HepG2 (cell line): ENCODE data around the gene CGNL1. TPM values are rescaled to one million over a fixed set of nuclear protein-coding genes. Genes with fewer than 3 reads are reported as not detected.

Experiments used
- ATAC-seq: fragments of 200-7000 bp; cut with Tn5 transposase; 3 replicates; pipeline ENCODE4 v1.9.1; 2020; ENCODE audit warnings: mild to moderate bottlenecking, moderate library complexity
- BruUV-seq: library from RNA; stranded (reverse); fragments of 400-500 nt; replicated peaks from 2 replicates; lab custom pipeline; 2021; lab: Mats Ljungman, UMichigan
- CTCF ChIA-PET: fragments of 300-600 bp; formaldehyde crosslinking; extraction: SDS; loops from one replicate; lab custom pipeline; 2021; ENCODE audit warnings: low total read pairs, inconsistent platforms, low intra/inter-chr PET ratio; lab: Yijun Ruan, JAX
- POLR2A ChIA-PET: fragments of 350-600 bp; sonication (Branson Sonifier 250); formaldehyde crosslinking; loops from one replicate; lab custom pipeline; 2020; ENCODE audit warnings: antibody characterized with exemption, inconsistent platforms; lab: Yijun Ruan, JAX
- DNase-seq: peaks from one replicate; pipeline ENCODE4 v3.0.0-alpha.2; 2015; ENCODE audit warnings: low spot score
- FAIRE-seq: peaks from 3 replicates; lab custom pipeline; 2011; peaks lifted over from hg19 to GRCh38; lab: Jason Lieb, UNC
- H2AFZ ChIP-seq: one replicate; pipeline ENCODE4 v1.6.1; 2011; ENCODE audit warnings: low read length, inconsistent platforms
- H3K27ac ChIP-seq: fragments of 300-600 bp; 3 replicates; pipeline ENCODE4 v1.8.0; 2011; ENCODE audit warnings: mixed run types, mild to moderate bottlenecking, mixed read lengths, low read length, inconsistent platforms; ENCODE audit not compliant: insufficient read depth; ENCODE audit errors: extremely low read length
- H3K27me3 ChIP-seq, 2 experiments: fragments of 200-600 bp in 1 of 2; 2 replicates in 1 of 2; 3 replicates in 1 of 2; pipeline versions ENCODE4 v1.6.0 to v1.8.0; 2011; ENCODE audit warnings: low read length in 2 of 2, mild to moderate bottlenecking in 2 of 2, moderate library complexity in 2 of 2, inconsistent platforms in 1 of 2; ENCODE audit not compliant: insufficient read depth in 2 of 2, control insufficient read depth in 1 of 2
- H3K36me3 ChIP-seq, 2 experiments: fragments of 200-600 bp in 1 of 2; replicated peaks in 1 of 2; 2 replicates in 1 of 2; 3 replicates in 1 of 2; pipeline versions ENCODE4 v1.5.1 to v1.8.0; 2011; ENCODE audit warnings: low read length in 2 of 2, inconsistent platforms in 1 of 2; ENCODE audit not compliant: insufficient read depth in 2 of 2, control insufficient read depth in 1 of 2
- H3K4me1 ChIP-seq: 2 replicates; pipeline ENCODE4 v1.5.1; 2012; ENCODE audit warnings: low read length, inconsistent platforms; ENCODE audit not compliant: insufficient read depth
- H3K4me2 ChIP-seq: 2 replicates; pipeline ENCODE4 v1.6.0; 2011; ENCODE audit warnings: low read depth, low read length, inconsistent platforms
- H3K4me3 ChIP-seq, 3 experiments: fragments of 200-600 bp in 1 of 3; sonication (generic), shearing (Covaris generic) in 1 of 3; replicated peaks in 1 of 3; 2 replicates each; pipeline ENCODE4 v1.5.1; 2011 to 2016; ENCODE audit warnings: low read length in 3 of 3, inconsistent platforms in 2 of 3, low read depth in 2 of 3, mild to moderate bottlenecking in 2 of 3, control low read depth in 1 of 3, mixed read lengths in 1 of 3; ENCODE audit not compliant: insufficient read depth in 1 of 3
- H3K79me2 ChIP-seq: one replicate; pipeline ENCODE4 v1.6.1; 2011; ENCODE audit warnings: low read length, inconsistent platforms; ENCODE audit not compliant: insufficient read depth
- H3K9ac ChIP-seq: 2 replicates; pipeline ENCODE4 v1.6.0; 2011; ENCODE audit warnings: mild to moderate bottlenecking, low read depth, low read length, inconsistent platforms; ENCODE audit not compliant: insufficient read depth
- H3K9me3 ChIP-seq: 2 replicates; pipeline ENCODE4 v1.5.1; 2012; ENCODE audit warnings: mild to moderate bottlenecking, low read length
- H4K20me1 ChIP-seq: 2 replicates; pipeline ENCODE4 v1.6.0; 2011; ENCODE audit warnings: inconsistent platforms, mild to moderate bottlenecking, low read length, moderate library complexity; ENCODE audit not compliant: insufficient read depth
- ATF7-NPFF ChIP-seq: sonication (generic); formaldehyde crosslinking; IDR thresholded peaks from 2 replicates; pipeline ENCODE4 v1.8.1; 2023; ENCODE audit warnings: mild to moderate bottlenecking, low read depth, missing genetic modification reagents, moderate library complexity
- CHD2 ChIP-seq: IDR thresholded peaks from 2 replicates; pipeline ENCODE4 v1.6.1; 2011; ENCODE audit warnings: low read depth, low read length, improper control_type of control experiment
- E2F5 ChIP-seq: sonication (generic); formaldehyde crosslinking; conservative IDR thresholded peaks from 2 replicates; pipeline ENCODE4 v1.4.0; 2020; ENCODE audit warnings: missing genetic modification reagents
- HNRNPUL1 ChIP-seq: fragments of 200-400 bp; formaldehyde crosslinking; IDR thresholded peaks from 2 replicates; pipeline ENCODE4 v1.6.1; 2017; ENCODE audit warnings: low read depth, mild to moderate bottlenecking, low read length, moderate library complexity
- MBD4 ChIP-seq: IDR thresholded peaks from 2 replicates; pipeline ENCODE4 v1.6.1; 2012; ENCODE audit warnings: low read length, inconsistent platforms, borderline replicate concordance
- MED1 ChIP-seq: sonication (generic); formaldehyde crosslinking; IDR thresholded peaks from 2 replicates; pipeline ENCODE4 v1.4.0; 2020; ENCODE audit warnings: missing genetic modification reagents
- MLLT10 ChIP-seq: sonication (generic); formaldehyde crosslinking; IDR thresholded peaks from 2 replicates; pipeline ENCODE4 v1.4.0; 2020; ENCODE audit warnings: missing genetic modification reagents
- POLR2A ChIP-seq, 2 experiments: IDR thresholded peaks; 2 replicates each; pipeline ENCODE4 v1.6.1; 2011; ENCODE audit warnings: low read depth in 2 of 2, low read length in 2 of 2, mild to moderate bottlenecking in 1 of 2, moderate library complexity in 1 of 2; ENCODE audit not compliant: insufficient read depth in 1 of 2
- SAP130 ChIP-seq: IDR thresholded peaks from 2 replicates; pipeline ENCODE4 v1.6.1; 2016; ENCODE audit warnings: low read depth
- SKIL ChIP-seq: sonication (generic); formaldehyde crosslinking; IDR thresholded peaks from 2 replicates; pipeline ENCODE4 v1.8.0; 2022; ENCODE audit warnings: missing genetic modification reagents, mild to moderate bottlenecking, moderate library complexity, borderline replicate concordance
- TAF15 ChIP-seq: fragments of 200-400 bp; formaldehyde crosslinking; IDR thresholded peaks from one replicate; pipeline ENCODE4 v1.6.1; 2018; ENCODE audit warnings: mild to moderate bottlenecking, low read depth, low read length; ENCODE audit not compliant: poor library complexity, severe bottlenecking
- YY1 ChIP-seq: IDR thresholded peaks from 2 replicates; pipeline ENCODE4 v1.6.1; 2011; ENCODE audit warnings: low read length, low read depth, moderate library complexity, mild to moderate bottlenecking; ENCODE audit not compliant: insufficient read depth, insufficient replicate concordance
- ZFX ChIP-seq: sonication (generic); formaldehyde crosslinking; IDR thresholded peaks from 2 replicates; pipeline ENCODE4 v1.4.0; 2020; ENCODE audit warnings: mild to moderate bottlenecking, low read depth, missing genetic modification reagents, moderate library complexity
- ZNF652 ChIP-seq: IDR thresholded peaks from 2 replicates; pipeline ENCODE4 v1.6.1; 2016; ENCODE audit warnings: low read depth, borderline replicate concordance
- WGBS: methylation state at CpG from one replicate; pipeline ENCODE4 v1.1.6; 2017; ENCODE audit warnings: low lambda C conversion rate; 5-methylcytosine and 5-hydroxymethylcytosine counted together
- in situ Hi-C: cut with HindIII; loops from 2 replicates; pipeline ENCODE4 v1.10.0; 2017; ENCODE audit warnings: low pct_unique_long_range_greater_than_20kb; ENCODE audit not compliant: extremely low pct_ligation_motif_present
- intact Hi-C: fragments of 100-400 bp; cut with micrococcal nuclease; formaldehyde crosslinking; loops from one replicate; pipeline ENCODE4 v1.10.0; 2022; ENCODE audit not compliant: unreplicated experiment
- polyA plus RNA-seq, 8 experiments: library from polyadenylated mRNA; depleted of rRNA in 3 of 8; stranded (reverse) in 7 of 8; unstranded in 1 of 8; fragments of >200 nt; fragmentation: Illumina TruSeq in 4 of 8; extraction: Trizol in 4 of 8; gene quantifications; 2 replicates each; pipeline versions ENCODE4 v1.2.1 to v1.2.3, GENCODE V29; 2011 to 2016; ENCODE audit warnings: low read depth in 4 of 8, missing spikeins in 1 of 8, mixed read lengths in 1 of 8; ENCODE audit not compliant: insufficient read depth in 1 of 8
- total RNA-seq, 5 experiments: library from RNA; depleted of rRNA; stranded (reverse); fragments of >200 nt; fragmentation: Illumina TruSeq; extraction: Trizol; gene quantifications; 2 replicates each; pipeline ENCODE4 v1.2.3, GENCODE V29; 2016; ENCODE audit warnings: low read depth in 1 of 5

CGNL1 gene
- total and polyA plus RNA-seq, 2 of the 13 experiments (the other 11 are each of a cell fraction or from before 2014, with no cell fraction given), result 5.6 to 15.6 TPM

GRCh38 chr15:57410373-57410772, 34.1 kb downstream of the CGNL1 start (continued):
- TF ChIP-seq SKIL (CRISPR knock-in tag), result no peak

GRCh38 chr15:57411945-57412768, 35.9 kb downstream of the CGNL1 start:
- peaks cover 33% of the 10 kb centered on the region for H3K4me1 ChIP-seq
- no peaks in the 10 kb centered on the region for H3K9me3 ChIP-seq
- intact Hi-C loops, result no loop called here
- H3K4me2 ChIP-seq, result no peak overlapping the region
- 92% methylated on average over 12 of the region's 12 CpGs for WGBS
- POLR2A ChIA-PET, result no interaction called here
- CTCF ChIA-PET, result no interaction called here
- H3K9ac ChIP-seq, result no peak overlapping the region
- no peaks in the 10 kb centered on the region for H4K20me1 ChIP-seq
- in situ Hi-C loops, result no loop called here
- no peaks in the 10 kb centered on the region for H3K27me3 ChIP-seq
- H2AFZ ChIP-seq, result no peak overlapping the region
- BruUV-seq, result no TSS peak
- H3K27ac ChIP-seq, result no peak overlapping the region
- no peak for ATAC-seq
- H3K36me3 ChIP-seq, result no peaks in the 10 kb centered on the region; a peak in 1 of 5 replicates
- no peak overlapping the region for H3K4me3 ChIP-seq
- DNase-seq, result no peak
- TF ChIP-seq YY1 (no peak), MBD4 (no peak), E2F5 (no peak), CHD2 (no peak), TAF15 (no peak), ZNF652 (CRISPR knock-in tag) (no peak), POLR2A (IDR thresholded peaks at IDR 0.05; ENCODE audit: insufficient read depth in 1 of 2, low read depth in 2 of 2, low read length in 2 of 2) (no peak), ZFX (CRISPR knock-in tag) (no peak), HNRNPUL1 (no peak), MED1 (no peak), ATF7-NPFF (CRISPR knock-in tag) (no peak), SAP130 (CRISPR knock-in tag) (no peak), MLLT10 (CRISPR knock-in tag) (no peak), SKIL (CRISPR knock-in tag) (no peak)
- H3K79me2 ChIP-seq, result no peaks in the 10 kb centered on the region
- no peak for FAIRE-seq
